ENCODE measurements around the gene KLHL21. TPM values are rescaled to one million over a fixed set of nuclear protein-coding genes. Genes with fewer than 3 reads are reported as not detected.

KLHL21 gene
- total and polyA plus RNA-seq, 10 of the 15 experiments (the other 5 are each of a cell fraction or from before 2014, with no cell fraction given) = 0.76 to 12.2 (median 5.2) TPM

DNA sequence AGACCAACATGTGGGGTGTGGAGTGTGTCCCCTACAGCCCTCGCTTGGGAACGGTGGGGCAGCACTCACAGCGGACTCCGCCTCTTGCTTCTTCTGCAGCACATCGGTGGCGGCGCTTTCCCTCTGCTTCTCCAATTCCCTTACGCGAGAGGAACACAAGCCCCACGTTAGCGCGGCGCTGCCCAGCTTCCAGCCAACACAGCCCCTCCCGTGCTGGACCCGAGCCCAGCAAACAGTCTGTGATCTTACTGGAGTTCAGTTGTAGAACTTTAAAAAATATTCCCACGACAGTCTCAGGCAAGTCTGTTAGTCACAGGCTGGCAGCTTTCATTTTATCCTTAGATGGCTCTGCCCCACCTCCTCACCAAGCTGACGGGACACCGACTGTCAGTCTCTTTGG, 35.6 kb upstream of the KLHL21 start (continued):
- TF ChIP-seq, protein P1, sequence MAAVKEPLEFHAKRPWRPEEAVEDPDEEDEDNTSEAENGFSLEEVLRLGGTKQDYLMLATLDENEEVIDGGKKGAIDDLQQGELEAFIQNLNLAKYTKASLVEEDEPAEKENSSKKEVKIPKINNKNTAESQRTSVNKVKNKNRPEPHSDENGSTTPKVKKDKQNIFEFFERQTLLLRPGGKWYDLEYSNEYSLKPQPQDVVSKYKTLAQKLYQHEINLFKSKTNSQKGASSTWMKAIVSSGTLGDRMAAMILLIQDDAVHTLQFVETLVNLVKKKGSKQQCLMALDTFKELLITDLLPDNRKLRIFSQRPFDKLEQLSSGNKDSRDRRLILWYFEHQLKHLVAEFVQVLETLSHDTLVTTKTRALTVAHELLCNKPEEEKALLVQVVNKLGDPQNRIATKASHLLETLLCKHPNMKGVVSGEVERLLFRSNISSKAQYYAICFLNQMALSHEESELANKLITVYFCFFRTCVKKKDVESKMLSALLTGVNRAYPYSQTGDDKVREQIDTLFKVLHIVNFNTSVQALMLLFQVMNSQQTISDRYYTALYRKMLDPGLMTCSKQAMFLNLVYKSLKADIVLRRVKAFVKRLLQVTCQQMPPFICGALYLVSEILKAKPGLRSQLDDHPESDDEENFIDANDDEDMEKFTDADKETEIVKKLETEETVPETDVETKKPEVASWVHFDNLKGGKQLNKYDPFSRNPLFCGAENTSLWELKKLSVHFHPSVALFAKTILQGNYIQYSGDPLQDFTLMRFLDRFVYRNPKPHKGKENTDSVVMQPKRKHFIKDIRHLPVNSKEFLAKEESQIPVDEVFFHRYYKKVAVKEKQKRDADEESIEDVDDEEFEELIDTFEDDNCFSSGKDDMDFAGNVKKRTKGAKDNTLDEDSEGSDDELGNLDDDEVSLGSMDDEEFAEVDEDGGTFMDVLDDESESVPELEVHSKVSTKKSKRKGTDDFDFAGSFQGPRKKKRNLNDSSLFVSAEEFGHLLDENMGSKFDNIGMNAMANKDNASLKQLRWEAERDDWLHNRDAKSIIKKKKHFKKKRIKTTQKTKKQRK (IDR thresholded peaks at IDR 0.05; ENCODE audit: low read depth, low read length) = no peak

DNA sequence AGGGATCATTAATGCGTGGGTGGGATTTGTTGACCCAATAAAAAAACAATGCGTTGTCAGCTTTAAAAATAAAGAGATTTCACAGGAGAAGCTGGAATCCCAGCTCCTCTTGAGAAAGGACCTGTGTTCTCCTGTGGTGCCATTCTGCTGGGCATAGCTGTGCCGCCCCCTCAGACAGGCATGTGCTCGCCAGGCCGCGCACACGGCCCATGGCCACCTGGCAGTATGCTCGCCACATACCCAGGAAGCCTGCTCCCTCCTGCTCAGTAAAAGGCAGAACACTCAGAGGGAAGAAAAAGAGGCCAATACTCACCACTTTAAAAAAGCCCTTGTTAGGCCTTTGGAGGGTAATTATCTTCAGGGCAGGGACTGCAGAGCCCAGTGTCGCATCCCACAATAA, 35.1 kb upstream of the KLHL21 start:
- Histone ChIP-seq H3K4me2 (ENCODE audit: control insufficient read depth, insufficient read depth) (no peak overlapping the region), H3K27me3 (replicated peaks in 1 of 2; ENCODE audit: control insufficient read depth in 2 of 2, insufficient read depth in 2 of 2, low read length in 1 of 2) (no peaks in the 10 kb centered on the region), H3K79me2 (ENCODE audit: control insufficient read depth, insufficient read depth, low read length) (no peaks in the 10 kb centered on the region), H3K4me3 (no peak overlapping the region), H2AFZ (ENCODE audit: control insufficient read depth, low read depth, low read length) (no peak overlapping the region), H3K9ac (ENCODE audit: control insufficient read depth, insufficient read depth, low read length) (no peak overlapping the region), H4K20me1 (ENCODE audit: control insufficient read depth, insufficient read depth) (no peaks in the 10 kb centered on the region), H3K4me1 (ENCODE audit: control insufficient read depth, insufficient read depth, low read length) (no peaks in the 10 kb centered on the region), H3K36me3 (ENCODE audit: control insufficient read depth in 2 of 2, insufficient read depth in 2 of 2, low read length in 1 of 2) (peaks cover 18 to 25% of the 10 kb centered on the region in 2 experiments; a peak in 3 of 4 replicates), H3K27ac (ENCODE audit: control insufficient read depth, insufficient read depth) (no peak overlapping the region), H3K9me3 (replicated peaks; ENCODE audit: control insufficient read depth, insufficient read depth, low read length) (no peaks in the 10 kb centered on the region)
- no TSS peak for BruUV-seq (replicated peaks)
- no peak for DNase-seq (ENCODE audit: low read depth, low spot score)
- no peak for FAIRE-seq
- RAD21 ChIA-PET (ENCODE audit: unreplicated experiment) = no interaction called here
- in situ Hi-C loops (cut with MboI) (loop anchor here (5.0 kb wide), 1 partner anchor 145 kb away; the partner anchor contains the start of gene PLEKHG5), intact Hi-C loops (cut with micrococcal nuclease; ENCODE audit: unreplicated experiment) (no loop called here)
- TF ChIP-seq MXI1 (IDR thresholded peaks at IDR 0.05; ENCODE audit: low read depth, low read length) (no peak), SUPT20H (IDR thresholded peaks at IDR 0.05; ENCODE audit: borderline replicate concordance, control insufficient read depth, low read depth, low read length) (no peak), PAX8 (IDR thresholded peaks at IDR 0.05) (no peak), IRF4 (IDR thresholded peaks at IDR 0.05; ENCODE audit: low read depth, low read length) (no peak), MTA2 (IDR thresholded peaks at IDR 0.05; ENCODE audit: low read depth) (no peak), TARDBP (IDR thresholded peaks at IDR 0.05; ENCODE audit: borderline replicate concordance) (no peak), SMAD5 (IDR thresholded peaks at IDR 0.05; ENCODE audit: low read depth) (no peak), EGR1 (IDR thresholded peaks at IDR 0.05; ENCODE audit: borderline replicate concordance in 1 of 2, low read depth in 2 of 2, low read length in 2 of 2) (no peak)
- TF ChIP-seq, protein P2, sequence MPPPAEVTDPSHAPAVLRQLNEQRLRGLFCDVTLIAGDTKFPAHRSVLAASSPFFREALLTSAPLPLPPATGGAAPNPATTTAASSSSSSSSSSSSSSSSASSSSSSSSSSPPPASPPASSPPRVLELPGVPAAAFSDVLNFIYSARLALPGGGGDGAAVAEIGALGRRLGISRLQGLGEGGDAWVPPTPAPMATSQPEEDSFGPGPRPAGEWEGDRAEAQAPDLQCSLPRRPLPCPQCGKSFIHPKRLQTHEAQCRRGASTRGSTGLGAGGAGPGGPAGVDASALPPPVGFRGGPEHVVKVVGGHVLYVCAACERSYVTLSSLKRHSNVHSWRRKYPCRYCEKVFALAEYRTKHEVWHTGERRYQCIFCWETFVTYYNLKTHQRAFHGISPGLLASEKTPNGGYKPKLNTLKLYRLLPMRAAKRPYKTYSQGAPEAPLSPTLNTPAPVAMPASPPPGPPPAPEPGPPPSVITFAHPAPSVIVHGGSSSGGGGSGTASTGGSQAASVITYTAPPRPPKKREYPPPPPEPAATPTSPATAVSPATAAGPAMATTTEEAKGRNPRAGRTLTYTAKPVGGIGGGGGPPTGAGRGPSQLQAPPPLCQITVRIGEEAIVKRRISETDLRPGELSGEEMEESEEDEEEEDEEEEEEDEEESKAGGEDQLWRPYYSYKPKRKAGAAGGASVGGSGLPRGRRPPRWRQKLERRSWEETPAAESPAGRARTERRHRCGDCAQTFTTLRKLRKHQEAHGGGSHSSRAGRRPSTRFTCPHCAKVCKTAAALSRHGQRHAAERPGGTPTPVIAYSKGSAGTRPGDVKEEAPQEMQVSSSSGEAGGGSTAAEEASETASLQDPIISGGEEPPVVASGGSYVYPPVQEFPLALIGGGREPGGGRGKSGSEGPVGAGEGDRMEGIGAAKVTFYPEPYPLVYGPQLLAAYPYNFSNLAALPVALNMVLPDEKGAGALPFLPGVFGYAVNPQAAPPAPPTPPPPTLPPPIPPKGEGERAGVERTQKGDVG (CRISPR knock-in tag; IDR thresholded peaks at IDR 0.05) = no peak
- POLR2A ChIA-PET = no interaction called here
- ATAC-seq = no peak
- CTCF ChIA-PET = interaction anchor here (1.1 to 1.4 kb wide), 2 partner anchors 9 to 147 kb away, joined by 3 to 7 read pairs; no protein-coding TSS in a partner anchor
- WGBS (ENCODE audit: insufficient coverage, insufficient replicate concordance, low lambda C conversion rate, missing lambda C conversion rate) = 97% methylated on average over 9 of the region's 9 CpGs
- SMC1A ChIA-PET (ENCODE audit: uncharacterized antibody, unreplicated experiment) = no interaction called here

All from GM12878 (cell line).